Kidney (tissue), 14 donors: ENCODE measurements around the gene OPHN1. TPM values are rescaled to one million over a fixed set of nuclear protein-coding genes. Genes with fewer than 3 reads are reported as not detected.
A peak's percentile ranks its signal among the peaks of the same experiment; 100 is the strongest.

Experiments
- DNase-seq, 5 donors: peaks; one replicate each; pipeline ENCODE4 v3.0.0-alpha.2; 2013 to 2020
- FAIRE-seq: peaks from 2 replicates; lab custom pipeline; 2012; peaks lifted over from hg19 to GRCh38; lab: Jason Lieb, UNC
- H3K27ac ChIP-seq, 2 donors: one replicate each; pipeline ENCODE4 v1.7.0; 2013; ENCODE audit warnings: low read depth in 2 of 2, low read length in 2 of 2, inconsistent platforms in 1 of 2
- H3K27me3 ChIP-seq: one replicate; pipeline ENCODE4 v1.7.1; 2013; ENCODE audit warnings: low read length, inconsistent platforms; ENCODE audit not compliant: control insufficient read depth, insufficient read depth
- H3K36me3 ChIP-seq, 3 donors: one replicate each; pipeline versions ENCODE4 v1.7.0 to v1.7.1; 2013; ENCODE audit warnings: low read length in 3 of 3, control low read depth in 1 of 3, inconsistent platforms in 1 of 3; ENCODE audit not compliant: insufficient read depth in 3 of 3, control insufficient read depth in 2 of 3
- H3K4me1 ChIP-seq, 3 donors: one replicate each; pipeline versions ENCODE4 v1.7.0 to v1.7.1; 2013; ENCODE audit warnings: low read length in 3 of 3, inconsistent platforms in 1 of 3, low read depth in 1 of 3; ENCODE audit not compliant: control insufficient read depth in 2 of 3, insufficient read depth in 2 of 3
- H3K4me3 ChIP-seq, 3 donors: one replicate each; pipeline versions ENCODE4 v1.7.0 to v1.8.1; 2013; ENCODE audit warnings: low read length in 3 of 3, control low read depth in 1 of 3, inconsistent platforms in 1 of 3
- H3K9ac ChIP-seq, 3 donors: one replicate each; pipeline versions ENCODE4 v1.7.0 to v1.7.1; 2013; ENCODE audit warnings: low read length in 3 of 3, control low read depth in 1 of 3, inconsistent platforms in 1 of 3
- H3K9me3 ChIP-seq, 3 donors: one replicate each; pipeline versions ENCODE4 v1.7.0 to v1.7.1; 2013; ENCODE audit warnings: low read length in 3 of 3, control low read depth in 1 of 3, inconsistent platforms in 1 of 3; ENCODE audit not compliant: control insufficient read depth in 2 of 3, insufficient read depth in 1 of 3
- intact Hi-C: fragments of 100-400 bp; cut with DNase I; formaldehyde crosslinking; loops from one replicate; pipeline ENCODE4 v1.11.1; 2022
- polyA plus RNA-seq: library from polyadenylated mRNA; stranded (reverse); fragments of 350-450 nt; fragmentation: Illumina TruSeq; extraction: RNeasy Lipid Tissue Mini Kit (QIAGEN cat#74804); gene quantifications from one replicate; pipeline ENCODE4 v1.2.3, GENCODE V29; 2014; ENCODE audit warnings: low read depth, low replicate concordance; ENCODE audit not compliant: insufficient read depth
- total RNA-seq: library from RNA; stranded (reverse); fragmentation: NEBNext Ultra II Directional; extraction: Animal tissue kit (Norgen Biotek cat#: 25700); gene quantifications from one replicate; pipeline ENCODE4 v1.2.1, GENCODE V29; 2021
- TF ChIP-seq, protein P1 (sequence below): IDR thresholded peaks from 3 replicates; pipeline ENCODE4 v1.5.1; 2012; ENCODE audit warnings: mild to moderate bottlenecking, moderate library complexity, borderline replicate concordance; ENCODE audit not compliant: insufficient read depth; ENCODE audit errors: extremely low read depth
- donor health status: control.
- donor health status: control.
- donor health status: control.
- donor health status: control.
- donor health status: control.
- donor health status: DM: yes; HTN: yes; CAD: no.
- donor health status: Normal renal cell carcinoma (clear cell type).

Gene OPHN1
- total and polyA plus RNA-seq, 2 donors from 2014 or later = 1.9 to 9.5 TPM

DNA sequence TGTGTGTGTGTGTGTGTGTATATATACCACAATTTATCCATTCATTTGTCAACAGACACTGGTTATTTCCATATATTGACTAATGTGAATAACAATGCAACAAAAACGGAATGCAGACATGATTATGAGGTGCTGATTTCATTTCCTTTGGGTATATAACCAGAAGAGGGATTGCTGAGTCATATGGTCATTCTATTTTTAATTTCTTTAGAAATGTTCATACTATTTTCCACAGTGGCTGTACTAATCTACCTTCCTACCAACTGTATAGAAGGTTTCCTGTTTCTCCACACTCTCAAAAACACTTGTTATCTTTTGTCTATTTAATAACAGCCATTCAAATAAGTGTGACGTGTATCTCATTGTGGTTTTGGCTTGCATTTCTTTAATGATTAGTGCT is 269.9 kb downstream of the OPHN1 start:
- H3K4me3 ChIP-seq = no peak overlapping the region
- no peaks in the 10 kb centered on the region for H3K4me1 ChIP-seq
- no peak for FAIRE-seq
- H3K27me3 ChIP-seq = no peaks in the 10 kb centered on the region
- no peak for DNase-seq
- H3K9ac ChIP-seq = no peak overlapping the region
- no peaks in the 10 kb centered on the region for H3K36me3 ChIP-seq
- intact Hi-C loops = no loop called here
- no peaks in the 10 kb centered on the region for H3K9me3 ChIP-seq
- H3K27ac ChIP-seq = no peak overlapping the region
- TF ChIP-seq, protein P1, sequence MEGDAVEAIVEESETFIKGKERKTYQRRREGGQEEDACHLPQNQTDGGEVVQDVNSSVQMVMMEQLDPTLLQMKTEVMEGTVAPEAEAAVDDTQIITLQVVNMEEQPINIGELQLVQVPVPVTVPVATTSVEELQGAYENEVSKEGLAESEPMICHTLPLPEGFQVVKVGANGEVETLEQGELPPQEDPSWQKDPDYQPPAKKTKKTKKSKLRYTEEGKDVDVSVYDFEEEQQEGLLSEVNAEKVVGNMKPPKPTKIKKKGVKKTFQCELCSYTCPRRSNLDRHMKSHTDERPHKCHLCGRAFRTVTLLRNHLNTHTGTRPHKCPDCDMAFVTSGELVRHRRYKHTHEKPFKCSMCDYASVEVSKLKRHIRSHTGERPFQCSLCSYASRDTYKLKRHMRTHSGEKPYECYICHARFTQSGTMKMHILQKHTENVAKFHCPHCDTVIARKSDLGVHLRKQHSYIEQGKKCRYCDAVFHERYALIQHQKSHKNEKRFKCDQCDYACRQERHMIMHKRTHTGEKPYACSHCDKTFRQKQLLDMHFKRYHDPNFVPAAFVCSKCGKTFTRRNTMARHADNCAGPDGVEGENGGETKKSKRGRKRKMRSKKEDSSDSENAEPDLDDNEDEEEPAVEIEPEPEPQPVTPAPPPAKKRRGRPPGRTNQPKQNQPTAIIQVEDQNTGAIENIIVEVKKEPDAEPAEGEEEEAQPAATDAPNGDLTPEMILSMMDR = no peak

DNA sequence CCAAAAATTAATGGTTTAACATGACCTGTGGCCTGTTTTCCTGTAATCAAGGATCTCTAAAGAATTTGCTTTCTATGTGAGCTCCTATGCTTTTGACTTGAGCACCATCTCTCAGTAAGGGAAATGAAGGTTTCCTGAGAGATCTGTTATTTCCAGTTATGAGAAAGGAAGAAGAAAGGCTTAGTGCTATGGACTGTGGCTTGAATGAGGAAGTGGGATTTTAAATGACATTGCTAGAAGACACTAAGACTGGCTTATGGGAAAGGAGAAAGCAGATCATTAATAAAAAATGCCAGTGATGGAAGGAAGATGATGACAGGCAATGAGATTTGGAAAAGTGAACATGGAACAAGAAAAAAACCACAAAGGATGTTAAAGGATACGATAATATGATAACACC is 285.4 kb downstream of the OPHN1 start:
- H3K4me3 ChIP-seq = no peak overlapping the region
- H3K36me3 ChIP-seq = no peaks in the 10 kb centered on the region
- no peak overlapping the region for H3K27ac ChIP-seq
- no peaks in the 10 kb centered on the region for H3K9me3 ChIP-seq
- no peaks in the 10 kb centered on the region for H3K27me3 ChIP-seq
- H3K4me1 ChIP-seq = peaks cover 0 to 7% (median 3%) of the 10 kb centered on the region in 3 donors
- intact Hi-C loops = no loop called here
- TF ChIP-seq, protein P1 = no peak
- H3K9ac ChIP-seq = no peak overlapping the region
- no peak for DNase-seq
- FAIRE-seq = no peak

DNA sequence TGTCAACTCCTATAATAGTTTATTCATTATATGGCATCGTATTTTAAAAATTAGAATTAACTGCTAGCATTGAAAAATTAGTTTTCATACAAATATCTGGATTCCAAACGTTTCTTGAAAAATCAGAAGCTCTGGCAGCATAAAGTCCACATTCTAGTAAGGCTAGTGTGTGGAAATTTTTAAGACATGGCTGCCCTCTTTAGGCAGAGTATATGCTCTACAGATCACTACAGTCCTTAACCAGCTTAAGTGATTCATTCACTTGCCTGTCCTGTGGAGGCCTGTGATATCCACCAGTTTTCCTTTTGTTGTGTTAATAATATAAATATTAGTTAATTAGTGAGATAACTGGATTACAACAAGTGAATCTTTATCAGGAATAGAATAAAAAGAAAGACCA is 287.2 kb downstream of the OPHN1 start:
- intact Hi-C loops = no loop called here
- TF ChIP-seq, protein P1 = peak; percentile 42
- H3K36me3 ChIP-seq = no peaks in the 10 kb centered on the region
- no peak overlapping the region for H3K9ac ChIP-seq
- no peak overlapping the region for H3K4me3 ChIP-seq
- DNase-seq (peak in 2 of 5 donors; percentile 29 to 46), FAIRE-seq (peak; percentile 98)
- no peaks in the 10 kb centered on the region for H3K27me3 ChIP-seq
- peaks cover 0 to 9% (median 3%) of the 10 kb centered on the region in 3 donors for H3K4me1 ChIP-seq
- H3K9me3 ChIP-seq = no peaks in the 10 kb centered on the region
- no peak overlapping the region for H3K27ac ChIP-seq

DNA sequence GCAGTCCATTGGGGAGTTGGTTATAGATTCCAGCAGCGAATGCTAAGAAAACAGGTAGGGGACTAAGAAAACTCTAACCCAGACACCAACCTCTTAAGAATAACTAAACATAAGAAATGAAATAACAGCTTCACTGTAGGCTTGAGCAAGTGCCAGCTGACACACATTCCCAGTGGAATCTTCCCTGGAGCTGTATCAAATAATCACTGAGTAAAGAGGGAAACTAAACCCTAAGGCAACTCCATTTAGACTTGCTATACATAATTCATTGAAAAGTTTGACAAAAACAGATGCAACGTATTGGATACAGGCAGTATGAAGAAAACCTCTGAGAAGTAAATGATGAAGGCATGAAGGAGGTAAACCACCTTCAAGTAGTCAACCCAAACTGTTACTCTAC is 293.5 kb downstream of the OPHN1 start:
- FAIRE-seq (no peak), DNase-seq (no peak)
- Histone ChIP-seq H3K4me3 (no peak overlapping the region), H3K27me3 (no peaks in the 10 kb centered on the region), H3K4me1 (peaks cover 0 to 9% (median 3%) of the 10 kb centered on the region in 3 donors), H3K9ac (no peak overlapping the region), H3K9me3 (no peaks in the 10 kb centered on the region), H3K27ac (no peak overlapping the region), H3K36me3 (no peaks in the 10 kb centered on the region)
- intact Hi-C loops = no loop called here
- TF ChIP-seq, protein P1 = no peak
